Liver (tissue), 9 donors: ENCODE measurements around the gene NR0B2. TPM values are rescaled to one million over a fixed set of nuclear protein-coding genes. Genes with fewer than 3 reads are reported as not detected.

Source experiments
- DNase-seq: peaks from one replicate; pipeline ENCODE4 v3.0.0-alpha.2; 2017; ENCODE audit warnings: low spot score
- H3K27ac ChIP-seq, 2 donors: one replicate each; pipeline ENCODE4 v1.7.0; 2013; ENCODE audit warnings: inconsistent platforms in 2 of 2, low read length in 2 of 2, control low read depth in 1 of 2, low read depth in 1 of 2, mild to moderate bottlenecking in 1 of 2
- H3K27me3 ChIP-seq, 4 donors: one replicate each; pipeline versions ENCODE4 v1.6.1 to v1.7.0; 2013; ENCODE audit warnings: low read length in 3 of 4, inconsistent platforms in 1 of 4, mild to moderate bottlenecking in 1 of 4, moderate library complexity in 1 of 4; ENCODE audit not compliant: control insufficient read depth in 4 of 4, insufficient read depth in 4 of 4
- H3K36me3 ChIP-seq, 4 donors: one replicate each; pipeline versions ENCODE4 v1.6.1 to v1.7.0; 2013; ENCODE audit warnings: low read length in 3 of 4, mild to moderate bottlenecking in 3 of 4, low read depth in 1 of 4, moderate library complexity in 1 of 4; ENCODE audit not compliant: control insufficient read depth in 4 of 4, insufficient read depth in 3 of 4
- H3K4me1 ChIP-seq, 4 donors: one replicate each; pipeline versions ENCODE4 v1.6.1 to v1.7.0; 2013; ENCODE audit warnings: low read length in 3 of 4, mild to moderate bottlenecking in 3 of 4, moderate library complexity in 1 of 4; ENCODE audit not compliant: control insufficient read depth in 4 of 4, insufficient read depth in 4 of 4
- H3K4me3 ChIP-seq, 3 donors: one replicate each; pipeline versions ENCODE4 v1.6.1 to v1.7.0; 2013; ENCODE audit warnings: low read length in 3 of 3, control low read depth in 1 of 3, low read depth in 1 of 3, mild to moderate bottlenecking in 1 of 3
- H3K9ac ChIP-seq, 2 donors: one replicate each; pipeline ENCODE4 v1.7.0; 2013; ENCODE audit warnings: low read length in 2 of 2, mild to moderate bottlenecking in 2 of 2, moderate library complexity in 2 of 2, control low read depth in 1 of 2, low read depth in 1 of 2
- H3K9me3 ChIP-seq, 4 donors: one replicate each; pipeline versions ENCODE4 v1.6.1 to v1.7.0; 2013; ENCODE audit warnings: low read length in 3 of 4; ENCODE audit not compliant: control insufficient read depth in 4 of 4
- EGR1 ChIP-seq, 2 donors: IDR thresholded peaks; 2 replicates each; pipeline ENCODE4 v1.6.1; 2016 to 2018; ENCODE audit warnings: antibody characterized with exemption in 2 of 2, low read depth in 2 of 2
- FOXA1 ChIP-seq: IDR thresholded peaks from 2 replicates; pipeline ENCODE4 v1.6.1; 2016; ENCODE audit warnings: antibody characterized with exemption
- FOXA2 ChIP-seq: IDR thresholded peaks from 2 replicates; pipeline ENCODE4 v1.6.1; 2016; ENCODE audit warnings: antibody characterized with exemption
- GABPA ChIP-seq, 2 donors: IDR thresholded peaks in 1 of 2; conservative IDR thresholded peaks in 1 of 2; 2 replicates each; pipeline ENCODE4 v1.6.1; 2016; ENCODE audit warnings: antibody characterized with exemption in 2 of 2, mild to moderate bottlenecking in 1 of 2, moderate library complexity in 1 of 2
- HNF4A ChIP-seq, 2 donors: conservative IDR thresholded peaks; 2 replicates each; pipeline ENCODE4 v1.6.1; 2016; ENCODE audit warnings: antibody characterized with exemption in 2 of 2, mild to moderate bottlenecking in 2 of 2
- HNF4G ChIP-seq: IDR thresholded peaks from 2 replicates; pipeline ENCODE4 v1.6.1; 2016; ENCODE audit warnings: antibody characterized with exemption
- JUND ChIP-seq, 2 donors: IDR thresholded peaks; 2 replicates each; pipeline ENCODE4 v1.6.1; 2016; ENCODE audit warnings: antibody characterized with exemption in 2 of 2
- MAX ChIP-seq: IDR thresholded peaks from 2 replicates; pipeline ENCODE4 v1.6.1; 2016; ENCODE audit warnings: antibody characterized with exemption
- NR2F2 ChIP-seq: IDR thresholded peaks from 2 replicates; pipeline ENCODE4 v1.6.1; 2016; ENCODE audit warnings: antibody characterized with exemption
- RAD21 ChIP-seq, 2 donors: IDR thresholded peaks; 2 replicates each; pipeline ENCODE4 v1.6.1; 2016; ENCODE audit warnings: antibody characterized with exemption in 2 of 2, mild to moderate bottlenecking in 2 of 2
- RXRA ChIP-seq, 2 donors: IDR thresholded peaks; 2 replicates each; pipeline ENCODE4 v1.6.1; 2017 to 2018; ENCODE audit warnings: antibody characterized with exemption in 2 of 2, mild to moderate bottlenecking in 1 of 2
- SP1 ChIP-seq: IDR thresholded peaks from 2 replicates; pipeline ENCODE4 v1.6.1; 2018; ENCODE audit warnings: antibody characterized with exemption, mild to moderate bottlenecking
- TAF1 ChIP-seq: conservative IDR thresholded peaks from 2 replicates; pipeline ENCODE4 v1.6.1; 2016; ENCODE audit warnings: antibody characterized with exemption, mild to moderate bottlenecking
- YY1 ChIP-seq: IDR thresholded peaks from 2 replicates; pipeline ENCODE4 v1.6.1; 2016; ENCODE audit warnings: antibody characterized with exemption, mild to moderate bottlenecking
- WGBS: extraction: QIAGEN DNeasy Blood & Tissue Kit; methylation state at CpG from one replicate; pipeline ENCODE4 v1.1.7; 2013; 5-methylcytosine and 5-hydroxymethylcytosine counted together
- polyA plus RNA-seq, 2 donors: library from polyadenylated mRNA; stranded (reverse) in 1 of 2; unstranded in 1 of 2; fragments of 200-250 nt in 1 of 2; fragments of >200 nt in 1 of 2; fragmentation: Nextera tagmentation in 1 of 2; extraction: Ambion mirVana in 1 of 2; gene quantifications; one replicate each; pipeline versions ENCODE4 v1.2.1 to v1.2.3, GENCODE V29; 2013 to 2015
- total RNA-seq, 2 donors: library from RNA; depleted of rRNA; stranded (reverse); fragments of >200 nt; gene quantifications; one replicate each; pipeline ENCODE4 v1.2.3, GENCODE V29; 2014
- TF ChIP-seq, protein P1 (sequence below): fragments of 150-350 bp; IDR thresholded peaks from 2 replicates; pipeline ENCODE4 v1.5.1; 2017; ENCODE audit warnings: improper control_type of control experiment, low read depth, low read length; ENCODE audit not compliant: missing input control
- TF ChIP-seq, protein P2 (sequence below): IDR thresholded peaks from 2 replicates; pipeline ENCODE4 v1.6.1; 2016; ENCODE audit warnings: antibody characterized with exemption, mild to moderate bottlenecking
- TF ChIP-seq, protein P3 (sequence below): IDR thresholded peaks from 2 replicates; pipeline ENCODE4 v1.6.1; 2016; ENCODE audit warnings: antibody characterized with exemption
- TF ChIP-seq, protein P4 (sequence below): IDR thresholded peaks from 2 replicates; pipeline ENCODE4 v1.6.1; 2016; ENCODE audit warnings: antibody characterized with exemption
- donor health status: healthy.
- donor health status: healthy.
- donor health status: healthy.
- donor health status: healthy.
- donor health status: healthy.

Gene NR0B2
- total and polyA plus RNA-seq, 4 donors, result 15.7 to 166 (median 40.6) TPM

- WGBS, result 12% methylated on average over 6 of the region's 6 CpGs
- Histone ChIP-seq H3K4me1 (peaks cover 4 to 20% (median 12%) of the 10 kb centered on the region in 4 donors), H3K4me3 (peak overlapping the region; percentile 71 to 88 (median 74)), H3K27ac (peak overlapping the region; percentile 89 to 90), H3K9ac (peak overlapping the region; percentile 54 to 68), H3K27me3 (no peaks in the 10 kb centered on the region), H3K9me3 (no peaks in the 10 kb centered on the region), H3K36me3 (peaks cover 1 to 16% (median 13%) of the 10 kb centered on the region in 4 donors)
- TF ChIP-seq YY1, result no peak
- TF ChIP-seq NR2F2, result no peak
- TF ChIP-seq, protein P1, sequence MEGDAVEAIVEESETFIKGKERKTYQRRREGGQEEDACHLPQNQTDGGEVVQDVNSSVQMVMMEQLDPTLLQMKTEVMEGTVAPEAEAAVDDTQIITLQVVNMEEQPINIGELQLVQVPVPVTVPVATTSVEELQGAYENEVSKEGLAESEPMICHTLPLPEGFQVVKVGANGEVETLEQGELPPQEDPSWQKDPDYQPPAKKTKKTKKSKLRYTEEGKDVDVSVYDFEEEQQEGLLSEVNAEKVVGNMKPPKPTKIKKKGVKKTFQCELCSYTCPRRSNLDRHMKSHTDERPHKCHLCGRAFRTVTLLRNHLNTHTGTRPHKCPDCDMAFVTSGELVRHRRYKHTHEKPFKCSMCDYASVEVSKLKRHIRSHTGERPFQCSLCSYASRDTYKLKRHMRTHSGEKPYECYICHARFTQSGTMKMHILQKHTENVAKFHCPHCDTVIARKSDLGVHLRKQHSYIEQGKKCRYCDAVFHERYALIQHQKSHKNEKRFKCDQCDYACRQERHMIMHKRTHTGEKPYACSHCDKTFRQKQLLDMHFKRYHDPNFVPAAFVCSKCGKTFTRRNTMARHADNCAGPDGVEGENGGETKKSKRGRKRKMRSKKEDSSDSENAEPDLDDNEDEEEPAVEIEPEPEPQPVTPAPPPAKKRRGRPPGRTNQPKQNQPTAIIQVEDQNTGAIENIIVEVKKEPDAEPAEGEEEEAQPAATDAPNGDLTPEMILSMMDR, result no peak
- TF ChIP-seq GABPA (IDR thresholded peaks at IDR 0.05 in 1 of 2, conservative IDR thresholded peaks at IDR 0.05 in 1 of 2), result no peak
- no peak for TF ChIP-seq RAD21 (IDR thresholded peaks at IDR 0.05)
- DNase-seq, result no peak
These were observed 8.6 kb upstream of the NR0B2 start for GRCh38 chr1:26922431-26922729.

DNA sequence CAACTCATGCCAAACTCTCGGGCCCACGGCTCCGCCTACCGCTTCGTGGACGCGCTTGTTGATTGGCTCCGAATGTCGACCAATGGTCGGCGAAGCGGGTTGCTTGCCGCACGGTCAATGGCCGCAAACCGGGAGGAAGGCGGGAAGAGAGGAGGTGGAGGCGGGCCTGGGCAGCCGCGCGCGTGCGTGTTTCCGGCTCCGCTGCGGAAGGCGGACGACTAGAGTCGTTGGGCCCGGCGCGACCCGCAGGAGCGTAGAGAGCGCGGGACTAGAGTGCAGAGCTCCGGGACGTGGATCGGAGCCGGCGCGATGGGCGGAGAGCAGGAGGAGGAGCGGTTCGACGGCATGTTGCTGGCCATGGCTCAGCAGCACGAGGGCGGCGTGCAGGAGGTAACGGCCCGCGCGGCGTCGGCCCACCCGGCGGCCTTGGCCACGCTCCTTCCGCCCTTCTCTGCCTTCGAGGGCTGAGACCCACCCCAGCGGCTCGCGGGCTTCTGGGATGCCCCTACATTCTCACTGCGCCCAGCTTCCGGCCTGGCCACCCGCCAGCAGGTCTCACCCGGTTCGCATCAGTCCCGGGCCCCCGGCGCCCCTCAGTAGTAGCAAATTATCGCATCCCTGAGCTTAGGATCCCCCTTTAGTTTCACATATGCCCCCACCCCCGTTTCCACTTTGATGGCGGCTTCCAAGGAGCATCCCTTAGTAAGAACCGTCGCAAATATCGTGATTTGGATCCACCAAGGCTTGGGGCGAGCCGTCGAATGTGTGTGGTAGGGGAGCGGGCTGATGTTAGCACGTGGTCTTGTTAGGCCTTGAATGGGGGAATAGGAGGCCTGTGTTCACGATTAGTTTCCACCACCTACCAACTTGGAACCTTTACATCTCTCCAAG, 8.0 kb upstream of the NR0B2 start, which contains the start of gene NUDC:
TSS of gene NUDC (plus strand) at position 204 of the 891 bp plus-strand sequence. CDS start at position 310, 106 bp downstream.
- DNase-seq, result peak; percentile 95
- under 1% methylated on average over 83 of the region's 83 CpGs for WGBS
- no peaks in the 10 kb centered on the region for H3K9me3 ChIP-seq
- H3K4me1 ChIP-seq, result peaks cover 4 to 20% (median 12%) of the 10 kb centered on the region in 4 donors
- TF ChIP-seq, protein P2, sequence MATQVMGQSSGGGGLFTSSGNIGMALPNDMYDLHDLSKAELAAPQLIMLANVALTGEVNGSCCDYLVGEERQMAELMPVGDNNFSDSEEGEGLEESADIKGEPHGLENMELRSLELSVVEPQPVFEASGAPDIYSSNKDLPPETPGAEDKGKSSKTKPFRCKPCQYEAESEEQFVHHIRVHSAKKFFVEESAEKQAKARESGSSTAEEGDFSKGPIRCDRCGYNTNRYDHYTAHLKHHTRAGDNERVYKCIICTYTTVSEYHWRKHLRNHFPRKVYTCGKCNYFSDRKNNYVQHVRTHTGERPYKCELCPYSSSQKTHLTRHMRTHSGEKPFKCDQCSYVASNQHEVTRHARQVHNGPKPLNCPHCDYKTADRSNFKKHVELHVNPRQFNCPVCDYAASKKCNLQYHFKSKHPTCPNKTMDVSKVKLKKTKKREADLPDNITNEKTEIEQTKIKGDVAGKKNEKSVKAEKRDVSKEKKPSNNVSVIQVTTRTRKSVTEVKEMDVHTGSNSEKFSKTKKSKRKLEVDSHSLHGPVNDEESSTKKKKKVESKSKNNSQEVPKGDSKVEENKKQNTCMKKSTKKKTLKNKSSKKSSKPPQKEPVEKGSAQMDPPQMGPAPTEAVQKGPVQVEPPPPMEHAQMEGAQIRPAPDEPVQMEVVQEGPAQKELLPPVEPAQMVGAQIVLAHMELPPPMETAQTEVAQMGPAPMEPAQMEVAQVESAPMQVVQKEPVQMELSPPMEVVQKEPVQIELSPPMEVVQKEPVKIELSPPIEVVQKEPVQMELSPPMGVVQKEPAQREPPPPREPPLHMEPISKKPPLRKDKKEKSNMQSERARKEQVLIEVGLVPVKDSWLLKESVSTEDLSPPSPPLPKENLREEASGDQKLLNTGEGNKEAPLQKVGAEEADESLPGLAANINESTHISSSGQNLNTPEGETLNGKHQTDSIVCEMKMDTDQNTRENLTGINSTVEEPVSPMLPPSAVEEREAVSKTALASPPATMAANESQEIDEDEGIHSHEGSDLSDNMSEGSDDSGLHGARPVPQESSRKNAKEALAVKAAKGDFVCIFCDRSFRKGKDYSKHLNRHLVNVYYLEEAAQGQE, result peak; percentile 85
- TF ChIP-seq EGR1 (IDR thresholded peaks at IDR 0.05; ENCODE audit: low read depth in 2 of 2) (no peak), HNF4A (conservative IDR thresholded peaks at IDR 0.05) (peak in 1 of 2 donors; percentile 24), TAF1 (no peak), MAX (peak; percentile 43), RAD21 (IDR thresholded peaks at IDR 0.05) (peak in 1 of 2 donors; percentile 33), JUND (IDR thresholded peaks at IDR 0.05) (no peak), FOXA2 (no peak), GABPA (IDR thresholded peaks at IDR 0.05 in 1 of 2, conservative IDR thresholded peaks at IDR 0.05 in 1 of 2) (peak; percentile 67 to 93), HNF4G (no peak), YY1 (peak; percentile 95), RXRA (IDR thresholded peaks at IDR 0.05) (peak; percentile 93 to 99), FOXA1 (peak; percentile 46), SP1 (peak; percentile 86), NR2F2 (no peak)
- TF ChIP-seq, protein P3, sequence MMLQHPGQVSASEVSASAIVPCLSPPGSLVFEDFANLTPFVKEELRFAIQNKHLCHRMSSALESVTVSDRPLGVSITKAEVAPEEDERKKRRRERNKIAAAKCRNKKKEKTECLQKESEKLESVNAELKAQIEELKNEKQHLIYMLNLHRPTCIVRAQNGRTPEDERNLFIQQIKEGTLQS, result no peak
- TF ChIP-seq, protein P1, result no peak
- TF ChIP-seq, protein P4, sequence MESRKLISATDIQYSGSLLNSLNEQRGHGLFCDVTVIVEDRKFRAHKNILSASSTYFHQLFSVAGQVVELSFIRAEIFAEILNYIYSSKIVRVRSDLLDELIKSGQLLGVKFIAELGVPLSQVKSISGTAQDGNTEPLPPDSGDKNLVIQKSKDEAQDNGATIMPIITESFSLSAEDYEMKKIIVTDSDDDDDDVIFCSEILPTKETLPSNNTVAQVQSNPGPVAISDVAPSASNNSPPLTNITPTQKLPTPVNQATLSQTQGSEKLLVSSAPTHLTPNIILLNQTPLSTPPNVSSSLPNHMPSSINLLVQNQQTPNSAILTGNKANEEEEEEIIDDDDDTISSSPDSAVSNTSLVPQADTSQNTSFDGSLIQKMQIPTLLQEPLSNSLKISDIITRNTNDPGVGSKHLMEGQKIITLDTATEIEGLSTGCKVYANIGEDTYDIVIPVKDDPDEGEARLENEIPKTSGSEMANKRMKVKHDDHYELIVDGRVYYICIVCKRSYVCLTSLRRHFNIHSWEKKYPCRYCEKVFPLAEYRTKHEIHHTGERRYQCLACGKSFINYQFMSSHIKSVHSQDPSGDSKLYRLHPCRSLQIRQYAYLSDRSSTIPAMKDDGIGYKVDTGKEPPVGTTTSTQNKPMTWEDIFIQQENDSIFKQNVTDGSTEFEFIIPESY, result no peak
- H3K4me3 ChIP-seq, result peak within 1 kb of the TSS; percentile 71 to 88 (median 74)
- peak within 1 kb of the TSS; percentile 60 to 81 for H3K9ac ChIP-seq
- no peaks in the 10 kb centered on the region for H3K27me3 ChIP-seq
- peak within 1 kb of the TSS; percentile 89 to 90 for H3K27ac ChIP-seq
- peaks cover 1 to 14% (median 11%) of the 10 kb centered on the region in 4 donors for H3K36me3 ChIP-seq
